Measurements from ENCODE around the gene CRB2. TPM values are rescaled to one million over a fixed set of nuclear protein-coding genes. Genes with fewer than 3 reads are reported as not detected.

CRB2 gene
- total and polyA plus RNA-seq, 2 of the 4 experiments (the other 2 are of a cell fraction) = not detected

GRCh38 chr9:123414204-123414603 is 58.2 kb downstream of the CRB2 start:
- no peak overlapping the region for H3K4me3 ChIP-seq (ENCODE audit: insufficient read depth, low read depth, low read length)
- H4K5ac ChIP-seq (ENCODE audit: low read depth, low read length) = no peak overlapping the region
- H3K4me1 ChIP-seq (ENCODE audit: control insufficient read depth, insufficient read depth, low read length) = no peaks in the 10 kb centered on the region
- no peak overlapping the region for H4K8ac ChIP-seq (ENCODE audit: low read depth in 2 of 2, low read length in 2 of 2)
- ChIA-PET CTCF (no interaction called here), POLR2A (ENCODE audit: unreplicated experiment) (no interaction called here)
- ATAC-seq (ENCODE audit: low read depth) (no peak), DNase-seq (no peak)
- no peaks in the 10 kb centered on the region for H3K36me3 ChIP-seq (ENCODE audit: control insufficient read depth, insufficient read depth, low read length)
- H4K20me1 ChIP-seq (ENCODE audit: insufficient read depth, low read length) = no peaks in the 10 kb centered on the region; the same call in 1 of the 2 replicates
- no peak overlapping the region for H3K27ac ChIP-seq (ENCODE audit: insufficient read depth, low read length)
- H2BK20ac ChIP-seq (ENCODE audit: low read depth, low read length) = no peak overlapping the region
- no peak overlapping the region for H3K9ac ChIP-seq (ENCODE audit: low read depth, low read length)
- no peak overlapping the region for H2BK15ac ChIP-seq (ENCODE audit: low read depth, low read length)
- intact Hi-C loops (cut with micrococcal nuclease) = no loop called here
- no peaks in the 10 kb centered on the region for H3K27me3 ChIP-seq (ENCODE audit: control insufficient read depth, insufficient read depth, low read length)
- no peaks in the 10 kb centered on the region for H3K9me1 ChIP-seq (ENCODE audit: insufficient read depth, low read length)
- H3K18ac ChIP-seq (ENCODE audit: low read depth, low read length) = no peak overlapping the region
- no peak overlapping the region for H2AK5ac ChIP-seq (ENCODE audit: low read depth, low read length)
- no peaks in the 10 kb centered on the region for H3K9me3 ChIP-seq (ENCODE audit: control insufficient read depth, insufficient read depth, low read length)
- H3K79me1 ChIP-seq (ENCODE audit: low read depth in 1 of 2, low read length in 2 of 2) = no peaks in the 10 kb centered on the region
- BruUV-seq (replicated peaks) = no TSS peak
- WGBS, 2 experiments (ENCODE audit: extremely low coverage in 2 of 2, insufficient read length in 1 of 2) = 88% methylated on average over 4 of the region's 7 CpGs; no CpG with 5 or more reads in 1 of the 2 experiments
- H2BK5ac ChIP-seq (ENCODE audit: low read depth, low read length, poor library complexity, severe bottlenecking) = no peak overlapping the region
- in situ Hi-C loops (cut with MboI; ENCODE audit: low sequenced_read_pairs) = no loop called here
- H2AFZ ChIP-seq (replicated peaks; ENCODE audit: low read length, poor library complexity) = no peak overlapping the region
- H3K4me2 ChIP-seq (ENCODE audit: low read depth, low read length) = no peak overlapping the region
- H3K4ac ChIP-seq (ENCODE audit: low read depth, low read length) = no peak overlapping the region
- H2AK9ac ChIP-seq (replicated peaks; ENCODE audit: low read depth, low read length, poor library complexity) = no peak overlapping the region
- no peak overlapping the region for H4K91ac ChIP-seq (ENCODE audit: insufficient read depth, low read depth, low read length)
- H2BK120ac ChIP-seq (ENCODE audit: low read depth, low read length) = no peak overlapping the region
- no peak for TF ChIP-seq NFE2L2 (IDR thresholded peaks at IDR 0.05; ENCODE audit: low read depth, low read length)
- TF ChIP-seq MAZ (IDR thresholded peaks at IDR 0.05; ENCODE audit: borderline replicate concordance, low read depth, low read length) = no peak
- TF ChIP-seq, protein P1, sequence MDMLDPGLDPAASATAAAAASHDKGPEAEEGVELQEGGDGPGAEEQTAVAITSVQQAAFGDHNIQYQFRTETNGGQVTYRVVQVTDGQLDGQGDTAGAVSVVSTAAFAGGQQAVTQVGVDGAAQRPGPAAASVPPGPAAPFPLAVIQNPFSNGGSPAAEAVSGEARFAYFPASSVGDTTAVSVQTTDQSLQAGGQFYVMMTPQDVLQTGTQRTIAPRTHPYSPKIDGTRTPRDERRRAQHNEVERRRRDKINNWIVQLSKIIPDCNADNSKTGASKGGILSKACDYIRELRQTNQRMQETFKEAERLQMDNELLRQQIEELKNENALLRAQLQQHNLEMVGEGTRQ (IDR thresholded peaks at IDR 0.05; ENCODE audit: low read depth, low read length) = no peak
- TF ChIP-seq FOS (IDR thresholded peaks at IDR 0.05; ENCODE audit: low read depth, low read length) = no peak
- TF ChIP-seq CHD1 (IDR thresholded peaks at IDR 0.05; ENCODE audit: low read depth, low read length) = no peak
- TF ChIP-seq, protein P2, sequence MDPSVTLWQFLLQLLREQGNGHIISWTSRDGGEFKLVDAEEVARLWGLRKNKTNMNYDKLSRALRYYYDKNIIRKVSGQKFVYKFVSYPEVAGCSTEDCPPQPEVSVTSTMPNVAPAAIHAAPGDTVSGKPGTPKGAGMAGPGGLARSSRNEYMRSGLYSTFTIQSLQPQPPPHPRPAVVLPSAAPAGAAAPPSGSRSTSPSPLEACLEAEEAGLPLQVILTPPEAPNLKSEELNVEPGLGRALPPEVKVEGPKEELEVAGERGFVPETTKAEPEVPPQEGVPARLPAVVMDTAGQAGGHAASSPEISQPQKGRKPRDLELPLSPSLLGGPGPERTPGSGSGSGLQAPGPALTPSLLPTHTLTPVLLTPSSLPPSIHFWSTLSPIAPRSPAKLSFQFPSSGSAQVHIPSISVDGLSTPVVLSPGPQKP (IDR thresholded peaks at IDR 0.05; ENCODE audit: borderline replicate concordance, low read depth, low read length) = no peak
- TF ChIP-seq MXI1 (IDR thresholded peaks at IDR 0.05; ENCODE audit: borderline replicate concordance, low read depth, low read length) = no peak
- TF ChIP-seq CEBPB (IDR thresholded peaks at IDR 0.05; ENCODE audit: low read depth, low read length) = no peak
- no peak for TF ChIP-seq BHLHE40 (IDR thresholded peaks at IDR 0.05; ENCODE audit: low read depth, low read length)
- TF ChIP-seq POLR2A (IDR thresholded peaks at IDR 0.05; ENCODE audit: low read depth, low read length) = no peak
- TF ChIP-seq RAD21 (IDR thresholded peaks at IDR 0.05; ENCODE audit: low read length) = no peak
- TF ChIP-seq RFX5 (IDR thresholded peaks at IDR 0.05; ENCODE audit: low read depth, low read length) = no peak
- no peak for TF ChIP-seq MAFK (IDR thresholded peaks at IDR 0.05; ENCODE audit: low read depth, low read length)
- TF ChIP-seq, protein P3, sequence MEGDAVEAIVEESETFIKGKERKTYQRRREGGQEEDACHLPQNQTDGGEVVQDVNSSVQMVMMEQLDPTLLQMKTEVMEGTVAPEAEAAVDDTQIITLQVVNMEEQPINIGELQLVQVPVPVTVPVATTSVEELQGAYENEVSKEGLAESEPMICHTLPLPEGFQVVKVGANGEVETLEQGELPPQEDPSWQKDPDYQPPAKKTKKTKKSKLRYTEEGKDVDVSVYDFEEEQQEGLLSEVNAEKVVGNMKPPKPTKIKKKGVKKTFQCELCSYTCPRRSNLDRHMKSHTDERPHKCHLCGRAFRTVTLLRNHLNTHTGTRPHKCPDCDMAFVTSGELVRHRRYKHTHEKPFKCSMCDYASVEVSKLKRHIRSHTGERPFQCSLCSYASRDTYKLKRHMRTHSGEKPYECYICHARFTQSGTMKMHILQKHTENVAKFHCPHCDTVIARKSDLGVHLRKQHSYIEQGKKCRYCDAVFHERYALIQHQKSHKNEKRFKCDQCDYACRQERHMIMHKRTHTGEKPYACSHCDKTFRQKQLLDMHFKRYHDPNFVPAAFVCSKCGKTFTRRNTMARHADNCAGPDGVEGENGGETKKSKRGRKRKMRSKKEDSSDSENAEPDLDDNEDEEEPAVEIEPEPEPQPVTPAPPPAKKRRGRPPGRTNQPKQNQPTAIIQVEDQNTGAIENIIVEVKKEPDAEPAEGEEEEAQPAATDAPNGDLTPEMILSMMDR (conservative IDR thresholded peaks at IDR 0.05; ENCODE audit: low read depth, low read length) = no peak
- TF ChIP-seq SMC3 (IDR thresholded peaks at IDR 0.05; ENCODE audit: low read depth, low read length) = no peak
- TF ChIP-seq RCOR1 (IDR thresholded peaks at IDR 0.05; ENCODE audit: insufficient replicate concordance, low read length) = no peak
- H3K56ac ChIP-seq (ENCODE audit: extremely low read depth, insufficient read depth, low read length) = no peak overlapping the region
- H3K14ac ChIP-seq (replicated peaks; ENCODE audit: low read depth, low read length) = no peak overlapping the region
- dilution Hi-C loops (cut with HindIII; ENCODE audit: low sequenced_read_pairs, unreplicated experiment) = no loop called here
- no peak overlapping the region for H3K23ac ChIP-seq (ENCODE audit: low read depth, low read length)

Data from IMR-90 (cell line).